Neural progenitor cell (in vitro differentiated cells): ENCODE measurements around the gene UNCX. TPM values are rescaled to one million over a fixed set of nuclear protein-coding genes. Genes with fewer than 3 reads are reported as not detected.
A peak's percentile ranks its signal among the peaks of the same experiment; 100 is the strongest.

Experiments used
- DNase-seq: peaks from one replicate; pipeline ENCODE4 v3.0.0-alpha.2; 2016; ENCODE audit warnings: low spot score
- H2AFZ ChIP-seq: fragments of 200-600 bp; sonication (generic); replicated peaks from 2 replicates; pipeline ENCODE4 v1.6.1; 2016; ENCODE audit warnings: antibody characterized with exemption
- H3F3A ChIP-seq: fragments of 200-600 bp; sonication (generic); 2 replicates; pipeline ENCODE4 v1.6.1; 2016; ENCODE audit warnings: antibody characterized with exemption, low read depth
- H3K27ac ChIP-seq: fragments of 200-600 bp; sonication (generic); 2 replicates; pipeline ENCODE4 v1.5.1; 2016; ENCODE audit warnings: mild to moderate bottlenecking
- H3K27me3 ChIP-seq: fragments of 200-600 bp; sonication (generic); 2 replicates; pipeline ENCODE4 v1.6.1; 2016; ENCODE audit warnings: mild to moderate bottlenecking, moderate library complexity
- H3K36me3 ChIP-seq: fragments of 200-600 bp; sonication (generic); 2 replicates; pipeline ENCODE4 v1.5.1; 2016
- H3K4me1 ChIP-seq: fragments of 200-600 bp; sonication (generic); 2 replicates; pipeline ENCODE4 v1.6.1; 2016; ENCODE audit warnings: mixed run types
- H3K4me2 ChIP-seq: fragments of 200-600 bp; sonication (generic); 2 replicates; pipeline ENCODE4 v1.6.1; 2016
- H3K4me3 ChIP-seq: fragments of 200-600 bp; sonication (generic); 2 replicates; pipeline ENCODE4 v1.5.1; 2016
- H3K79me2 ChIP-seq: fragments of 200-600 bp; sonication (generic); 2 replicates; pipeline ENCODE4 v1.6.1; 2016; ENCODE audit warnings: low read depth
- H3K9ac ChIP-seq: fragments of 200-600 bp; sonication (generic); 2 replicates; pipeline ENCODE4 v1.6.1; 2016
- H3K9me3 ChIP-seq: fragments of 200-600 bp; sonication (generic); 2 replicates; pipeline ENCODE4 v1.5.1; 2016; ENCODE audit warnings: low read depth
- H4K20me1 ChIP-seq: fragments of 200-600 bp; sonication (generic); 2 replicates; pipeline ENCODE4 v1.6.1; 2016; ENCODE audit warnings: low read depth
- H3K27ac Mint-ChIP-seq: 3 replicates; pipeline ENCODE4 v1.8.0; 2021; ENCODE audit warnings: mixed read lengths
- H3K27me3 Mint-ChIP-seq: 2 replicates; pipeline ENCODE4 v1.8.0; 2022; ENCODE audit warnings: low read depth, mild to moderate bottlenecking, inconsistent platforms, moderate library complexity, mixed read lengths; ENCODE audit not compliant: insufficient read depth
- H3K36me3 Mint-ChIP-seq: 3 replicates; pipeline ENCODE4 v1.8.0; 2021; ENCODE audit warnings: mixed read lengths
- H3K4me1 Mint-ChIP-seq: 3 replicates; pipeline ENCODE4 v1.8.0; 2021; ENCODE audit warnings: mixed read lengths
- H3K4me3 Mint-ChIP-seq: 3 replicates; pipeline ENCODE4 v1.8.0; 2021; ENCODE audit warnings: mild to moderate bottlenecking, moderate library complexity, mixed read lengths
- H3K9me3 Mint-ChIP-seq: 3 replicates; pipeline ENCODE4 v1.8.0; 2020; ENCODE audit warnings: mixed read lengths
- CTCF ChIP-seq: fragments of 200-600 bp; sonication (generic); IDR thresholded peaks from 2 replicates; pipeline ENCODE4 v1.5.1; 2017; ENCODE audit warnings: antibody characterized with exemption, mild to moderate bottlenecking
- EZH2 ChIP-seq: fragments of 200-600 bp; sonication (generic); IDR thresholded peaks from 2 replicates; pipeline ENCODE4 v1.6.1; 2017; ENCODE audit warnings: antibody characterized with exemption, mild to moderate bottlenecking, moderate library complexity
- EZH2phosphoT487 ChIP-seq: fragments of 200-600 bp; sonication (generic); IDR thresholded peaks from 2 replicates; pipeline ENCODE4 v1.6.1; 2017; ENCODE audit warnings: antibody characterized with exemption
- total RNA-seq: library from RNA; depleted of rRNA; stranded (reverse); fragments of >200 nt; gene quantifications from 2 replicates; pipeline ENCODE4 v1.2.3, GENCODE V29; 2015; ENCODE audit warnings: low replicate concordance

The UNCX gene
- total RNA-seq, 1 donor from 2014 or later = not detected

- H3K36me3 ChIP-seq = no peaks in the 10 kb centered on the region
- H3K27me3 Mint-ChIP-seq = peaks cover 74% of the 10 kb centered on the region
- H3K9me3 Mint-ChIP-seq = peaks cover 4% of the 10 kb centered on the region
- H3K4me2 ChIP-seq = peak overlapping the region; percentile 40
- no peak overlapping the region for H2AFZ ChIP-seq
- H4K20me1 ChIP-seq = peaks cover 89% of the 10 kb centered on the region
- peaks cover 100% of the 10 kb centered on the region for H3K27me3 ChIP-seq
- no peak overlapping the region for H3K27ac Mint-ChIP-seq
- DNase-seq = peak; percentile 64
- H3K27ac ChIP-seq = no peak overlapping the region
- no peaks in the 10 kb centered on the region for H3K9me3 ChIP-seq
- H3K4me3 Mint-ChIP-seq = no peak overlapping the region
- peaks cover 44% of the 10 kb centered on the region for H3K4me1 ChIP-seq
- no peaks in the 10 kb centered on the region for H3K36me3 Mint-ChIP-seq
- H3F3A ChIP-seq = peaks cover 84% of the 10 kb centered on the region
- H3K79me2 ChIP-seq = no peaks in the 10 kb centered on the region
- no peak overlapping the region for H3K9ac ChIP-seq
- H3K4me1 Mint-ChIP-seq = peaks cover 48% of the 10 kb centered on the region
- H3K4me3 ChIP-seq = no peak overlapping the region
- TF ChIP-seq EZH2 (peak; percentile 93), CTCF (no peak), EZH2phosphoT487 (peak; percentile 96)
Measured at GRCh38 chr7:1230411-1231213, 2.1 kb upstream of the UNCX start.

- Histone ChIP-seq H3F3A (peaks cover 78% of the 10 kb centered on the region), H4K20me1 (peaks cover 83% of the 10 kb centered on the region), H3K4me3 (no peak overlapping the region), H3K27ac (no peak overlapping the region), H3K27me3 (peaks cover 100% of the 10 kb centered on the region), H3K4me1 (peaks cover 35% of the 10 kb centered on the region), H3K9ac (no peak overlapping the region), H3K36me3 (no peaks in the 10 kb centered on the region), H2AFZ (no peak overlapping the region), H3K4me2 (no peak overlapping the region), H3K9me3 (no peaks in the 10 kb centered on the region), H3K79me2 (no peaks in the 10 kb centered on the region)
- peaks cover 40% of the 10 kb centered on the region for H3K4me1 Mint-ChIP-seq
- no peak for TF ChIP-seq CTCF
- TF ChIP-seq EZH2phosphoT487 = peak; percentile 48
- peak; percentile 94 for TF ChIP-seq EZH2
- peaks cover 68% of the 10 kb centered on the region for H3K27me3 Mint-ChIP-seq
- peak; percentile 56 for DNase-seq
- H3K9me3 Mint-ChIP-seq = peaks cover 4% of the 10 kb centered on the region
- H3K27ac Mint-ChIP-seq = no peak overlapping the region
- H3K36me3 Mint-ChIP-seq = no peaks in the 10 kb centered on the region
- peak overlapping the region; percentile 54 for H3K4me3 Mint-ChIP-seq
Measured at GRCh38 chr7:1231214-1232102, 1.2 kb upstream of the UNCX start.

GRCh38 chr7:1232103-1232466 is 587 bp upstream of the UNCX start:
- Histone ChIP-seq H3K4me2 (no peak overlapping the region), H2AFZ (no peak overlapping the region), H3F3A (peaks cover 72% of the 10 kb centered on the region), H3K27me3 (peaks cover 100% of the 10 kb centered on the region), H3K4me3 (no peak overlapping the region), H4K20me1 (peaks cover 81% of the 10 kb centered on the region), H3K36me3 (no peaks in the 10 kb centered on the region), H3K9ac (no peak overlapping the region), H3K9me3 (no peaks in the 10 kb centered on the region), H3K4me1 (peaks cover 29% of the 10 kb centered on the region), H3K79me2 (no peaks in the 10 kb centered on the region), H3K27ac (no peak overlapping the region)
- Mint-ChIP-seq H3K27ac (no peak overlapping the region), H3K36me3 (no peaks in the 10 kb centered on the region), H3K9me3 (peaks cover 4% of the 10 kb centered on the region), H3K4me1 (peaks cover 36% of the 10 kb centered on the region), H3K4me3 (peak overlapping the region; percentile 54), H3K27me3 (peaks cover 66% of the 10 kb centered on the region)
- DNase-seq = no peak
- TF ChIP-seq CTCF = no peak
- TF ChIP-seq EZH2 = peak; percentile 89
- TF ChIP-seq EZH2phosphoT487 = peak; percentile 93
